Stimulated activated CD4-positive, alpha-beta T cell treated with anti-CD3 and anti-CD28 coated beads, Interleukin-15, amount 100 ng/mL, for 24 hours (primary cell): ENCODE data around the gene SDF4.
"Not testable (repeated sequence)": the region's sequence is repeated elsewhere in the genome, so short reads cannot be mapped to it uniquely, and the experiment has no call there.

Experiments
- DNase-seq: peaks from one replicate; pipeline ENCODE4 v3.0.0-alpha.2; 2020

Gene SDF4

GRCh38 chr1:1196431-1197187 lies 35.2 kb downstream of the SDF4 start:
- no peak for DNase-seq

DNA sequence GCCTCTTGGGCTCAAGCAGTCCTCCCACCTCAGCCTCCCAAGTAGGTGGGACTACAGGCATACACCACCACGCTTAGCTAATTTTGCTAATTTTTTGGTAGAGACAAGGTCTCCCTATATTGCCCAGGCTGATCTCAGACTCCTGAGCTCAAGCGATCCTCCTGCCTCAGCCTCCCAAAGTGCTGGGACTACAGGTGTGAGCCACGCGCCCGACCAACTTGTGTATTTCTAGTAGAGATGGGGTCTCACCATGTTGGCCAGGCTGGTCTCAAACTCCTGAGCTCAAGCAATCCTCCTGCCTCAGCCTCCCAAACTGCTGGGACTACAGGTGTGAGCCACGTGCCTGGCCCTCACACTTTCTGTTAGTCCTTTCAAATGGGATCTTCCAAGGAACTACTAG lies 36.1 kb downstream of the SDF4 start:
- DNase-seq: not testable (repeated sequence)

DNA sequence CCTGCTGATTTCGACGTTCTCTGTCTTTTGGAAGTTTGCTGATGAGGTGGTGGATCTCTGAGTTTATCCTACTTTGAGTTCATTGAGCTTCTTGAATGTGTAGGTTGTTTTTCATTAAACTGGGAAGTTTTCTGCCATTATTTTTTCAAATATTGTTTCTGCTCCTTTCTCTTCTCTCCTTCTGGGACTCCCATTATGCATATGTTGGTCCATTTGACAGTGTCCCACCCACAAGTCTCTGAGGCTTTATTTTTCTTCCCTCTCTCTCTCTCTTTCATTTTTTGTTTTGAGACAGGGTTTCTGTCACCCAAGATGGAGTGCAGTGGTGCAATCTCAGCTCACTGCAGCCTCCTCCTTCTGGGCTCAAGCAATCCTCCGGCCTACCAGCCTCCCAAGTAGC lies 37.1 kb downstream of the SDF4 start:
- DNase-seq: no peak

DNA sequence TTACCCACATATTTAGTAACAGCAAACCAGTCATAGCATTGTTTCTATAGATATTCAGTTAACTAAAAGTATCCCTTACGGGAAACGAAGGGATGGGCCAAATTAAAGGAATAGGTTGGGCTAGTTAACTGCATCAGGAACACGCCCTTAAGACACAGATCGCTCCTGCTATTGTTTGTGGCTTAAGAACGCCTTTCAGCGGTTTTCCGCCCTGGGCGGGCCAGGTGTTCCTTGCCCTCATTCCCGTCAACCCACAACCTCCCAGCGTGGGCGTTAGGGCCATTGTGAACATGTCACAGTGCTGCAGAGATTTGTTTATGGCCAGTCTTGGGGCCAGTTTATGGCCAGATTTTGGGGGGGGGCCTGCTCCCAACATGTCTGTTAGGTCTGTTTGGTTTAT lies 40.1 kb downstream of the SDF4 start:
- DNase-seq: no peak

DNA sequence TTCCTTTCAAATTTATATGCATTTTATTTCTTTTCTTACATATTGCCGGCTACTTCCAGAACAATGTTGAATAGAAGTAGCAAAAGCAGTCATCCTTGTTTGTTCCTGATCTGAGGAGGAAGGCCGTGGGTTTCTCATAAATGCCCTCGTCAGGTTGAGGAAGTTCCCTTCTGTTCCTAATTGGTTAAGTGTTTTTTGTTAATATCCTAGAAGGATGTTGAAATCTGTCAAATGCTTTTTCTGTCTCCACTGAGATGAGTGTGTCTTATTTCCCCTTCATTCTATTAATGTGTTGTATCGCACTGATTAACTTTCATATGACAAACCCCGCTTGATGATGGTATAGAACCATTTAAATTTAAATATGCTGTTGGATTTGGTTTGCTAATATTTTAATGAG lies 42.7 kb downstream of the SDF4 start:
- no peak for DNase-seq

GRCh38 chr1:1187938-1188337 lies 43.9 kb downstream of the SDF4 start:
- DNase-seq: no peak

DNA sequence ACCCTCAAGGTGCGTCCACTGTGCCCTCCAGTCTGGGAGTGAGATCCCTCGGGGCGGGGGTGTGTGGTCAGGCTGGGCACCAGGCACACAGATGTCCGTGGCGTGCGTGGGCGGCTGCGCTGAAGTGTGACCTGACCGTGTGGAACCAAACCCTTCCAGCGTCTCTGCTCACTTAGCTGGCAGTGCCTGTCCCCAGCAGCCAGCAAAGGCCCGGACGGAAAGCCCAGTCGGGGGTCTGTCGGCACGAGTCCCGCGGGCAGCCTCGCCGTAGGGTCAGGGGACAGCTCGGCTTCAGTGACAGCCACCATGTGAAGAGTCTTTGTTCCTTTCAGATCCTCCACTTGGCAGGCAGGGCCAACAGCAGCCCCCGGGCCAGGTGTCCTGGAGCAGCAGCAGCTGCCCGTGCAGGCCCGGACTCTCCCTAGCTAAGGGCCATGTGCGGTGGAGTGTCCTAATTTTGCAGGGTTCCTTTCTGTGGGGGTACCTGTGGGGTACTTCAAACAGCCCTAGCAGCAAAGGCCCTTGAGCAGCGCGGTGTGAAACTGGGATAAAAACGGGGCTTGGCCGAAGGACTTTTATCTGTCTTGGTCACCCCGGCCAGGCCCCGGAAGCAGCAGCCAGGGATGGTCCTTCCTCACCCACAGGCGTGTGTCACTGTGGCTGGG lies 46.6 kb downstream of the SDF4 start:
- DNase-seq: no peak

DNA sequence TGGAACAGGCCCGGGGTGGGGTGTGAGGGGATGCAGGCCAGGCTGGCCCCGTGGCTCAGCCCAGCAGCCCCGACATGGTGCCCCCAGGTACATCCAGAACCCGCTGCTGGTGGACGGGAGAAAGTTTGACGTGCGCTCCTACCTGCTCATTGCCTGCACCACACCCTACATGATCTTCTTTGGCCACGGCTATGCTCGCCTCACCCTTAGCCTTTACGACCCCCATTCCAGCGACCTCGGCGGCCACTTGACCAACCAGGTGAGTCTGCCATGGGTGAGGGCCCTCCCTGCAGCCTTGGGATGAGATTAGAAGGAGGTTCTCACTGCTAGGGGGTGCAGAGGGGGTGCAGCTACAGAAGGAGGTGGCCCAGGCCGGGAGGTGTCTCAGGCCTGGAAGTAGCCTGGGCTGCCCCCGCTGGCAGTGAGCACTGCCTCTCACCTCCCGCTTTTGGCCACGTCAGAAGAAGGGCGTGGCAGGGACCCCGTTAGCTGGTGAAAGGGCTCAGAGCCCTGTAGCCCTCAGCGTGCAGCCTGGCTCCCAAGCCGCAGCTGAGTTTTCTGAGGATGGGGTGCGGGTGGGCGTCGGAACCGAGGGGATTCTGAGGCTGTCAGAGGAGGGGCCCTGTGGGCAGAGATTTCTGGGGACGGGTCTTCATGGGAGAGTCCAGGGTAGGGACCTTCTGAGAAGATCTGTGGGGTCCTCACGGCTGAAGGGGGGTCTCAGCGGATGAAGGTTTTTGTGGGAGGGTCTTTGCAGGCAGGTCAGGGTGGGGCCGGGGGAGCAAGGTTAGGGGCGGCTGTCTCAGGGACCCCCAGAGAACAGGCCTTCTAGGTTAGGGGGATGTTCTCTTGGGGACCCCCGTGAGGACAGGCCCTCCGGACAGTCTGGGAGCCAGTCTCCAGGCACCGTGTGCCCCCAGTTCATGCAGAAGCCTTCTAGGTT lies 47.7 kb downstream of the SDF4 start:
- DNase-seq: peak; percentile 3

DNA sequence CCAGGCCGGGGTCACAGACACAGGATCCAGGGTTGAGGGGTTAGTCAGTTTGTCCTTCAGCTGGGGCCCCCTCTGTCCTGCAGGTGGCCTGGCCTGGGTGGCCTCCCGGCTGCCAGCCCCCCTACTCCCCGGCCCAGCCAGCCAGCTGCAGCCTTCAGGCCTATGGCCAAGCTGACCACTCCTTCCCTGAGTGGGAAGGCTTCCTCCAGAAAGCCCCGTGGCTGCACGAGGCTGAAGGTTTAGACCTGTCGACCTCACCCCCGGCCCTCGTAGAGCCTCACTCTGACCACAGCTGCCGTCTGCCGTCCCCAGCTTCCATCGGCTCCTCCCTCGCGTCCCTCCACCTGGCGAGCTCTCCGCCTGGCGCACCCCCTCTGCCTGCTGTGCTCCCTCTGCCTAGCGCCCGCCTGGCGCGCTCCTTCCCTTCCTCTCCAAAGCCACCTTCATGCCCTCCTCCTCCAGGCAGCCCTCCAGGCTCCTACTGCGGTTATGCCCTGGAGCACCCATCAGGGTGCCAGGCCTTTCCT lies 48.5 kb downstream of the SDF4 start:
- no peak for DNase-seq

- no peak for DNase-seq
Observed at GRCh38 chr1:1182491-1183220, 49.1 kb downstream of the SDF4 start.

DNA sequence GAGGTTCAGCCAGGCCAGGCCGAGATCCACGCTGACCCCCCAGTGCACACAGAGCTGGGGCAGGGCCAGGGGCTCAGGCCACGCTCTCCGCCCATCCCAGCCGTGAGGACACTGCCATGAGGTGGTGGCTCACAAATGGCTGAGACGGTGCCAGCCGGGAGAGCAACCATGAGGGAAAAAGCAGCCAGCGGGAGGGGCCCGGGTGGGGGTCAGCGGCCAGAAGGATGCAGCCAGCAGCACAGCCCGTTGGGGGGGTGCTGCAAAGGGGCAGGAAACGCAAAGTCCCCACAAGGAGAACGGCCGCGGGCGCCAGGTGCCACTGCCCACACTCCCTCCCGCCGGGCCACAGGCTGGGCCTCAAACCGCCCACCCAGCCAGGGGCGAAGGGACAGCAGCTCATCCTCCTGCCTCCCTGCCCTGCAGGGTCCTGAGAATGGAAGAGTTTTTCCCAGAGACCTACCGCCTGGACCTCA lies 49.8 kb downstream of the SDF4 start:
- no peak for DNase-seq

DNA sequence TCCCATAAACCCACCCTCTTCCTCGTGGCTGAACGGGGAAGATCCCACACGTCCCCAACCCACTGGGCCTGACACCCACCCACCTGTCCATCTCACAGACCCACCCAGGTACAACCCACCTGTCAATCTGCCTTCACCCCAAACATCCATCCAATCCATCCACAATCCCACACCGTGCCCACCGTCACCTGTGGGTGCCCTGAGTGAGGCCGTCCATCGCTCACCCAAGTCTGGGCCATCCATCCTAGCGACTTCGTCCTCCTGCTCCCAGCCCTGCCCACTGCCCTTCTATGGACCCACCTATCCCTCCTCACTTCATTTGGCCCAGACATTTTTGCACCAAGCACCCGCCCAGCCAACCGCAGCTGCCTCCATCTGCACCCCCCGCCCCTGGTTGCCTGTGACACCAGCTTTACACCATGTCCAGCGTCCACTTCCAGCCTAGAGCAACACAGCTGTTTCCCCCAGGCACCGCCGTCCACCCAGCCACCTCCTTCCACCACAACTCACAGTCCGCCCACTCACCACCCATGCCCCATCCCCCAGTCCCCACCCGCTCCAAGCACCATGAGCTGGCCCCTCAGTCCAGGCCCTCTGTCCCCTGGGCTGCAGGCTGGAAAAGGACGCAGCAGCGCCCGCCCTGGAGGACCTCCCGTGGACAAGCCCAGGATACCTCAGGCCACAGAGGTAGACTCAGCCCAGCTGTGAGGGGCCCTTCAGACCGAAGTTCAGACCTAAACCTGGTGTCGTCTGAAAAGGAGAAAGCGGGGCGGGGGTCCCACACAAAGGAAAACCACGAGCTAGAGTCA lies 50.5 kb downstream of the SDF4 start:
- DNase-seq: no peak

- DNase-seq: no peak
Observed at GRCh38 chr1:1179983-1180861, 51.6 kb downstream of the SDF4 start.

GRCh38 chr1:1179346-1179982 lies 52.3 kb downstream of the SDF4 start:
- DNase-seq: peak; percentile 1

GRCh38 chr1:1178794-1179331 lies 52.9 kb downstream of the SDF4 start:
- DNase-seq: peak; percentile 0

- DNase-seq: no peak
Observed at GRCh38 chr1:1177452-1178206, 54.2 kb downstream of the SDF4 start.

DNA sequence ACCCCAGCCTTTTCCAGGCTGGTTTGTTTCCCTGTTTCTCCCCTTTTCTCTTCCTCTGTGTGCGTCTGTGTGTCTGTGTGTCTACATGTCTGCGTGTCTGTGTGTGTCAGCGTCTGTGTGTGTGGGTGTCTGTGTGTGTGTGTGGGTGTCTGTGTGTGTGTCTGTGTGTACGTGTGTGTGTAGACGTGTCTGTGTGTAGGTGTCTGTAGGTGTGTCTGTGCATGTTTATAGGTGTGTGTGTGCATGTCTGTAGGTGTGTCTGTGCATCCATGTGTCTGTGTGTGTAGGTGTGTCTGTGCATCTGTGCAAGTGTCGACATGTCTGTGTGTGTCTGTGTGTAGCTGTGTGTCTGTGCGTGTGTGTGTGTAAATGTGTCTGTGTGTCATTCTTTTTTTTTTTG lies 54.9 kb downstream of the SDF4 start:
- no peak for DNase-seq

DNA sequence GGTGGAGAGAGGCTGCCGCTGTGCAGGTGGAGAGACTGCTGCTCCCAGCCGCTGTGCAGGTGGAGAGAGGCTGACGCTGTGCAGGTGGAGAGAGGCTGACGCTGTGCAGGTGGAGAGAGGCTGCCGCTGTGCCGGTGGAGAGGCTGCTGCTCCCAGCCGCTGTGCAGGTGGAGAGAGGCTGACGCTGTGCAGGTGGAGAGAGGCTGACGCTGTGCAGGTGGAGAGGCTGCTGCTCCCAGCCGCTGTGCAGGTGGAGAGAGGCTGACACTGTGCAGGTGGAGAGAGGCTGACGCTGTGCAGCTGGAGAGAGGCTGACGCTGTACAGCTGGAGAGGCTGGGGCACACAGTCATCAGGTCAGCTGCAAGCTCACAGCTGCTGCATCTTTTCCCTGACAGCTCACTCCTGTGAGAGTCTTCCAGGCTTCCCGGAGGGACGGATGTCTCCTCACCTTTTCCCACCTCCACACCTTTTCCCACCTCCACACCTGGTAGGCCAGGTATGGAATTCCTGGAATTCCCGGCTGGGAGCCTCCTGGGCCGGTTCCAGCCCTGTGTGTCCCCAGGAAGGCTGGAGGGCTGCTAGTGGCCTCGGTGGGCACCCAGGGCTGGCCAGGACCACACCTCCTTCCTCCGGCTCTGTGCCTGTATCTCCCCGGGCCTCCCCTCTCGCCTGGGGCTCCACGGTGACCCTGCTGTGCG lies 55.6 kb downstream of the SDF4 start:
- DNase-seq: not testable (repeated sequence)
